ENCODE results near the gene TMPRSS12. TPM values are rescaled to one million over a fixed set of nuclear protein-coding genes. Genes with fewer than 3 reads are reported as not detected.
"Not testable (repeated sequence)": the region's sequence is repeated elsewhere in the genome, so short reads cannot be mapped to it uniquely, and the experiment has no call there.

The TMPRSS12 gene, protein sequence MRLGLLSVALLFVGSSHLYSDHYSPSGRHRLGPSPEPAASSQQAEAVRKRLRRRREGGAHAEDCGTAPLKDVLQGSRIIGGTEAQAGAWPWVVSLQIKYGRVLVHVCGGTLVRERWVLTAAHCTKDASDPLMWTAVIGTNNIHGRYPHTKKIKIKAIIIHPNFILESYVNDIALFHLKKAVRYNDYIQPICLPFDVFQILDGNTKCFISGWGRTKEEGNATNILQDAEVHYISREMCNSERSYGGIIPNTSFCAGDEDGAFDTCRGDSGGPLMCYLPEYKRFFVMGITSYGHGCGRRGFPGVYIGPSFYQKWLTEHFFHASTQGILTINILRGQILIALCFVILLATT
- 0.45 TPM in 1 of 2 replicates, not detected in the other for total RNA-seq (ENCODE audit: low replicate concordance)
- long read RNA-seq, partial matches to known transcripts: 0 of 3 reads
- long read RNA-seq, other reads (novel, unspliced or antisense): 3 of 3 reads

DNA sequence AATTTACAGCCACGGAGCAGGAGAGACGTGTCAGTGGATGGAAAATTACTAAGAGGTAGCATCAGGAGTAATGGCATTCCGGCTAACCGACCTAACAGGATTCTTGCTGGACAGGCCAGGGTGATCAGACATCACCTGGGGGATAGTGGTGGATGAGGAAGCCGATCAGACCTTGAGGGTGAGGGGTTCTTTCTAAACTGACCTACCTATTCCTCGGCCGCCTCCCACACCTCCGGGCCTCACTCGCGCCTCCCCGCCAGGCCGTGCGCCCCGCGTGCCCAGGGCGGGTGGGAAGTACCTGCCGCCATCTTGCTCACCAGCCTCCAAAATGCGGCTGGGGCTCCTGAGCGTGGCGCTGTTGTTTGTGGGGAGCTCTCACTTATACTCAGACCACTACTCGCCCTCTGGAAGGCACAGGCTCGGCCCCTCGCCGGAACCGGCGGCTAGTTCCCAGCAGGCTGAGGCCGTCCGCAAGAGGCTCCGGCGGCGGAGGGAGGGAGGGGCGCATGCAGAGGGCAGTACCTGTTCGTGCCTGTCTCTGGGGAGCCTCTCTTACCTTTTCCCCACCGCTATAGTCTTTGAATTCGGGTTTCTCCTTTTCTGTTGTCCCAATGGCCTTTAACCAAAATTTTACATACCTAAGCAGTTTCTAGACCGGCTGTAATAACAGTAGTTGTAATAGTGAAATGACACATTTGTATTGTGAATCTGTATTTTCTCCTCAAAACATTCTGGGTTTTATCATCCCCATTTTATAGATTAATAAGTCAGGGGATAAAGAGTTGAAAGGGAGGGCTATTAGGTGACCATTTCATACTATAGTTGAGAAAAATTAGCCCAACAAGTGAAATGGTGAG is at the start of gene TMPRSS12:
Gene TMPRSS12, plus strand, starts transcription at position 290 of the 857 bp plus-strand sequence. Its CDS starts 39 bp downstream, at position 329.
- H3K9me3 Mint-ChIP-seq: no peaks in the 10 kb centered on the region
- H3K4me3 Mint-ChIP-seq: peak within 1 kb of the TSS; percentile 74
- H3K27me3 Mint-ChIP-seq: no peaks in the 10 kb centered on the region
- DNase-seq (ENCODE audit: extremely low spot score, unreplicated experiment): no peak
- no peaks in the 10 kb centered on the region for H3K4me1 Mint-ChIP-seq (ENCODE audit: unreplicated experiment)
- peak within 1 kb of the TSS; percentile 70 for H3K27ac Mint-ChIP-seq
- TF ChIP-seq, protein P1, sequence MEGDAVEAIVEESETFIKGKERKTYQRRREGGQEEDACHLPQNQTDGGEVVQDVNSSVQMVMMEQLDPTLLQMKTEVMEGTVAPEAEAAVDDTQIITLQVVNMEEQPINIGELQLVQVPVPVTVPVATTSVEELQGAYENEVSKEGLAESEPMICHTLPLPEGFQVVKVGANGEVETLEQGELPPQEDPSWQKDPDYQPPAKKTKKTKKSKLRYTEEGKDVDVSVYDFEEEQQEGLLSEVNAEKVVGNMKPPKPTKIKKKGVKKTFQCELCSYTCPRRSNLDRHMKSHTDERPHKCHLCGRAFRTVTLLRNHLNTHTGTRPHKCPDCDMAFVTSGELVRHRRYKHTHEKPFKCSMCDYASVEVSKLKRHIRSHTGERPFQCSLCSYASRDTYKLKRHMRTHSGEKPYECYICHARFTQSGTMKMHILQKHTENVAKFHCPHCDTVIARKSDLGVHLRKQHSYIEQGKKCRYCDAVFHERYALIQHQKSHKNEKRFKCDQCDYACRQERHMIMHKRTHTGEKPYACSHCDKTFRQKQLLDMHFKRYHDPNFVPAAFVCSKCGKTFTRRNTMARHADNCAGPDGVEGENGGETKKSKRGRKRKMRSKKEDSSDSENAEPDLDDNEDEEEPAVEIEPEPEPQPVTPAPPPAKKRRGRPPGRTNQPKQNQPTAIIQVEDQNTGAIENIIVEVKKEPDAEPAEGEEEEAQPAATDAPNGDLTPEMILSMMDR (conservative IDR thresholded peaks at IDR 0.05): no peak
- H3K36me3 Mint-ChIP-seq: no peaks in the 10 kb centered on the region

DNA sequence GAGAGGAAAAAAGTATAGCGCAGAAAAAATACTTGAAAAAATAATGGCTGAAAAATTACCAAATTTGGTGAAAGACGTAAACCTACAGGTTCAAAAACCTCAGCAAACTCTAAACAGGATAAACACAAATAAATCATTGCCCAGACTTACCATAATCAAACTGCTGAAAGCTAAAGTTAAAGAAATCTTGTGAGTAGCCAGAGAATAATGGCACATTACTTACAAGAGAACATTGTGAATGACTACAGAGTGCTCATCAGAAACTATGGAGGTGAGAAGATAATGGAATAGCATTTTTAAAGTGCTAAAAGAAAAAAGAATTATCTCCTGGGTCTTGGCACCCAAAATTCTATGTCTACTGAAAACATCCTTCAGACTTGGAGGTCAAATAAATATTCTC is 42.8 kb upstream of the TMPRSS12 start:
- no peak overlapping the region for H3K27ac Mint-ChIP-seq
- H3K9me3 Mint-ChIP-seq: peaks cover 11% of the 10 kb centered on the region
- DNase-seq (ENCODE audit: extremely low spot score, unreplicated experiment): no peak
- peaks cover 51% of the 10 kb centered on the region for H3K36me3 Mint-ChIP-seq
- TF ChIP-seq, protein P1 (conservative IDR thresholded peaks at IDR 0.05): no peak
- H3K4me1 Mint-ChIP-seq (ENCODE audit: unreplicated experiment): no peaks in the 10 kb centered on the region
- H3K27me3 Mint-ChIP-seq: no peaks in the 10 kb centered on the region
- no peak overlapping the region for H3K4me3 Mint-ChIP-seq

DNA sequence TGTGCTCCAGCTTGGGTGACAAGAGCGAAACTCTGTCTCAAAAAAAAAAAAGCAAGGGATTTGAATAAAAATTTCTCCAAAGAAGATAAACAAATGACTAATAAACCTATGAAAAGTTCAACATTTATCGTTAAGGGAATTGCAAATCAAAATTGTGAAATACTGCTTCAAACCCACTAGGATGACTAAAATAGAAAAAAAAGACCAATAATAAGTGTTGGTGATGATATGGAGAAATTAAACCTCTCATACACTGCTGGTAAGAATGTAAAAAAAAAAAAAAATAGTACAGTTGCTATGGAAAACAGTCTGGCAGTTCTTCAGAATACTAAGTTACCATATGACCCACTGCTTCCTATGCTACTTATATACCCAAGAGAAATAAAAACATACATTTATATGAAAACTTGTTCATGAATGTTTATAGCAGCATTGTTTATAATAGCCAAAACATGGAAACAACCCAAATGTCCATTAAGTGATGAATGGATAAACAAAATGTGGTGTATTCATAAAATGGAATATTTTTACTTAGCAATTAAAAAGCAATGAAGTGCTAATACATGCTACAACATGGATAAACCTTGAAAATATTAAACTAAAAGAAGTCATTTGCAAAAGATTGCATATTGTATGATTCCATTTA is 39.4 kb upstream of the TMPRSS12 start:
- Mint-ChIP-seq H3K27me3 (no peaks in the 10 kb centered on the region), H3K4me1 (ENCODE audit: unreplicated experiment) (no peaks in the 10 kb centered on the region), H3K36me3 (peaks cover 32% of the 10 kb centered on the region), H3K4me3 (no peak overlapping the region), H3K27ac (no peak overlapping the region), H3K9me3 (peaks cover 11% of the 10 kb centered on the region)
- no peak for DNase-seq (ENCODE audit: extremely low spot score, unreplicated experiment)
- TF ChIP-seq, protein P1 (conservative IDR thresholded peaks at IDR 0.05): no peak

DNA sequence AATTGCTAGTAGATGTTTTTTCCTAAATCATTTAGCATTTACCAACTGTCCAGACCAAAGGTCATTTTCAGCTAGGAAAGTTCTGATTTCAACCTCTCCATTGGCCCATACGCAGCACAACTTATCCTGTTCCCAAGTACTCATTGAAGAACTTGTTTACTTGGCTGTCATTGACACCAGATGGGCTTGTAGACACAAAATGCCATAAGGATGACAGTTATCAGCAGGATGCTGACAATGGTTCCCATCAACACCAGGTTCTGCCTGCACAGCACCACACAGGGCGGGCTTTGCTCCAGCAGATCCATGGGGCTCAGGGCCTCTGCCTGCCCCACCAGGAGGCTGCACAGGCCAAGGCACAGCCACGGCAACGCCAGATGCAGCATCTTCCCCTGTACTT is 36.5 kb upstream of the TMPRSS12 start:
- no peaks in the 10 kb centered on the region for H3K27me3 Mint-ChIP-seq
- peaks cover 22% of the 10 kb centered on the region for H3K36me3 Mint-ChIP-seq
- no peaks in the 10 kb centered on the region for H3K4me1 Mint-ChIP-seq (ENCODE audit: unreplicated experiment)
- no peak for DNase-seq (ENCODE audit: extremely low spot score, unreplicated experiment)
- TF ChIP-seq, protein P1 (conservative IDR thresholded peaks at IDR 0.05): no peak
- H3K27ac Mint-ChIP-seq: no peak overlapping the region
- H3K9me3 Mint-ChIP-seq: no peaks in the 10 kb centered on the region
- H3K4me3 Mint-ChIP-seq: no peak overlapping the region

DNA sequence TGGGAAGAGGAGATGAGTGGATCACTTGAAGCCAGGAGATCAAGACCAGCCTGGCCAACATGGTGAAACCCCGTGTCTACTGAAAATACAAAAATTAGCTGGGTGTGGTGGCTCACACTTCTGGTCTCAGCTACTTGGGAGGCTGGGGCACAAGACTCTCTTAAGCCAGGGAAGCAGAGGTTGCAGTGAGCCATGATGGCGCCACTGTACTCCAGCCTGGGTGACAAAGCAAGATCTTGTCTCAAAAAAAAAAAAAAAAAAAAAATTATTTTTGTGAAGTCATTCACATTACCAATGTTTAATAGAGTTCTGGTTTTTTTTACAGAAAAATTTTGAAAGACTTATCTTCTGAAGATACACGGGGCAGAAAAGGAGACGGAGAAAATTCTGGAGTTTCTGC is 33.6 kb upstream of the TMPRSS12 start:
- H3K36me3 Mint-ChIP-seq: peaks cover 27% of the 10 kb centered on the region
- H3K4me1 Mint-ChIP-seq (ENCODE audit: unreplicated experiment); DNase-seq (ENCODE audit: extremely low spot score, unreplicated experiment); H3K4me3 Mint-ChIP-seq; H3K27me3 Mint-ChIP-seq; H3K9me3 Mint-ChIP-seq; H3K27ac Mint-ChIP-seq: not testable (repeated sequence)

DNA sequence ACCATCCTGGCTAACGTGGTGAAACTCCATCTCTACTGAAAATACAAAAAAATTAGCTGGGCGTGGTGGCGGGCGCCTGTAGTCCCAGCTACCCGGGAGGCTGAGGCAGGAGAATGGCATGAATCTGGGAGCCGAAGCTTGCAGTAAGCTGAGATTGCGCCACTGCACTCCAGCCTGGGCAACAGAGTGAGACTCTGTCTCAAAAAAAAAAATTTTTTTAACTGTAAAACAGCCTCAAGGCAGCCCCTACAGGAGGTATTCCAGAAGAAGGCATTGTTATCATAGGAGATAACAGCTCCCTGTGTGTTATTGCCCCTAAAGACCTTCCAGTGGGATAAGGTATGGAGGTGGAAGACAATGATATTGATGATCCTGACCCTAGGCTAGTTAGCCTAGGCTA is 27.8 kb upstream of the TMPRSS12 start:
- not testable (repeated sequence) for DNase-seq (ENCODE audit: extremely low spot score, unreplicated experiment); H3K4me3 Mint-ChIP-seq; H3K9me3 Mint-ChIP-seq; H3K4me1 Mint-ChIP-seq (ENCODE audit: unreplicated experiment); H3K27ac Mint-ChIP-seq; H3K27me3 Mint-ChIP-seq
- peaks cover 38% of the 10 kb centered on the region for H3K36me3 Mint-ChIP-seq

All from type B pancreatic cell (in vitro differentiated cells).